ENCODE results near the gene RAP1GAP.

The RAP1GAP gene

DNA sequence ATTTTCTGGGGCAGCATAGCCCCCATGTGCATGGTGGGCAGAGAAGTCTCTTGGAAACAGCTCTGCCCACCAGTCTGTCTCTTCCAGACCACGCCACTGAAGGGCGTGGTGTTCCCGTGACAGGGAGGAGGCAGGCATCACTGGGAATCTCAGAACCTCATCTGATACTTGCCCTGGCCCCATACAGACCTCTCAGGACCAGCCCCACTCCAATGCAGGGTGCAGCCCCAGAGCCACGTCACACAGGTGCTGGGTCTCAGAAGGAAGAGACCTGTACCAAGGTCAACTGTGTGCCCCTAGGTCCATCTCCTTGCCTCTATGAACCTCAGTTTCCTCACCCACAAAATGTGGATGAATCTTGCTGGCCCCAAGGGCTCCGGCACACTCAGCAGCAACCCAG lies 7.3 kb downstream of the RAP1GAP start:
- FAIRE-seq: no peak

GRCh38 chr1:21659924-21660326 lies 9.2 kb downstream of the RAP1GAP start:
- no peak for FAIRE-seq

- no peak for FAIRE-seq
Observed at GRCh38 chr1:21659099-21659923, 9.8 kb downstream of the RAP1GAP start.

DNA sequence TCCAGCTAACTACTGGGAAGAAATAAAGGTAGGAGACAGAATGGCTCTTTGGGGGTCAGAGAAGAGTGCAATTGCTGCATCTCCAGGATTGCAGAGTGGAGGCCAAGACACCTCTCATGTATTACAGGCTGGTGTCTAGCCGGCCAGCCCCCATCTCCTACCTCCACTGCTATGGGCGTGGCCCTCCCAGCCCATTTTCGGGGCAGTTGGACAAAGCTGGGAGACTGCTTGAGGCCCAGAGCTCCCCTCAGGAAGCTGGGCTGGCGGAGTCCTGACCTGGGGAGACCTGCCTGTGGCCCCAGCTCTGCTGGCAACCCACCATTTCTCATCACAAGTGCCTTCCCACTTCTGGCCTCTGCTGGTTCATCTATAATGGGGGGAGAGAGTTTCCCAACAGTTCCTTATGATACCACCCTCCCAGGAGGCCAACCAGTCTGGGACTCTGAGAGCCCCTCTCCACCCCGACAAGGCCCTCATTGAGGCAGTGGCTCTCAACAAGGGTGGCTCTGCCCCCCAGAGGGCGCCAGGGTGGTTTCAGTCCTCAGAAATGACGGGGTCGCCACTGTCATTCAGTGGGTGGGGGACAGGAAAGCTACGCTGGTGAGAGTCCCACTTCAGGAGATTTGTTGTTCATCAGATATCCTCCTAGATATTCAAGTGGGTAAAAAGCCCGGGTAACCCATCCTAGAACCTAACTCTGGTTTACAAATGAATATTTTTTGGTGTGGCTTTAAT lies 11.5 kb downstream of the RAP1GAP start:
- no peak for FAIRE-seq

DNA sequence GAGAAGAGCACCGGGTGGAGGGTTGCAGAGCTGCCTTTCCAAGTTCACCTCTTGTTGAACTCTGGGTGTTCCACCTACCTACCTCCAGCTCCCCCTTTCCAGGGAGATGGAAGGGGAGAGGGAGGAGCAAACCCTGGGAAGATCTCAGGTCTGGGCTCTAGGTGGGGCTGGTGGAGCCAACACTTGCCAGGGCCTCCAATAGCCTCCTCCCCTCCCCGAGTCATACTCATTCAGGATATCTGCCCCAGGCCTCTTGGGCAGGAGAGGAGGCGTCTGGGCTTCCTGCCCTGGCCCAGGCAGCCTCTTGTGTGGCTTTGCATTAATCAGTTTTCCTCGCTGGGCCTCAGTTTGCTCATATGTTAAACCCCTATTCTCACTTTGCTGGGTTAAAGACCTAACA lies 13.4 kb downstream of the RAP1GAP start:
- no peak for FAIRE-seq

DNA sequence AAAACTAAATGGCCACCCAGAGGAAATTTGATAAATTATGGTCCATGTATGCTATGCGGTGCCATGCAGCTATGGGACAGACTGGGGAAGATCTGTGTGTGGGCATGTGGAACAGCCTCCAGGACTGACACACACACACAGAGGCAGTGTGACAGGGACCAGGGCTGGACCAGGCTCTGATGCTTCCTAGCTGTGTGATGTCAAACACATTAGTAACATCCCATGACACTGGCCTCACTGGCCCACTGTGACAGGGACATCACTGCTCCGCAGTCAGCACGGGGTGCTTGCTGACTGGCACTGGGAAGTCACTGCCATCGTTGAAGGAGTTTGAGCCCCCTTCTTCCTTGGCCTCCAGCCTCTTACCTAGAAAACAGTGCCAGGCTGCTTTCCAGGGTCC lies 13.9 kb downstream of the RAP1GAP start:
- no peak for FAIRE-seq

DNA sequence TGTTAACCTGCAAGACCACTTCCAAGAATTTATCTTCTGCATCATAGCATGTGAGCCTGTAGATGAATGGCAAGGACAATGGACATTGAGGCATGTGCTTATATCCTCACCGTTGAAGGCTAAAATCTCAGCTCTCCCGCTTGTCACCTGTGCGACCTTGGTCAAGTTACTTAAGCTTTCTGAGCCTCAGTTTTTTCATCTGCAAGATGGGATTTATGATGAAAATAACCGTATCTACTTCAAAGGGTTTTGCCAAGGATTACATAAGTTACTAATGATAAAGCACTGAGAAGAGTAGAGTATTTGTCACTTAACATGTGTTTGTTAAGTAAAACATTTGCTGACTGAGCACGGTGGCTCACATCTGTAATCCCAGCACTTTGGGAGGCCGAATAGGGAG lies 14.9 kb downstream of the RAP1GAP start:
- no peak for FAIRE-seq

DNA sequence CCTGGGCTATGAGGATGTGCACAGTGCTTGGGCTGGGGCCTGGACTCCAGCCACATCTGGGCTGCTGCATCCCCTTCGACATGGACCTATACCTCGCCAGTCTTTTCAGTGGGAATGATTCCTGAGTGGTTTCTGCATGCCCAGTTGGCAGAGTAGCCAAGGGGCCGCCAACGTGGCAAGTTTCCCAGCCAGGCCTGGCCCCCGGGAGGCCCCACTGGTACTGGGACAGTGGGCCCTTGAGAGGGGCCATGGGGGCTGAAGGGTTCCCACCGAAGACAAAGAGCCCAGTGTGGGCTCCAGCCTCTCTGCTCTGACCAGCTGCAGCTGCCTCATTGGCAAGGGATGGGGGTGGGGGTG lies 15.4 kb downstream of the RAP1GAP start:
- FAIRE-seq: no peak

GRCh38 chr1:21652937-21653743 lies 16.0 kb downstream of the RAP1GAP start:
- FAIRE-seq: no peak

DNA sequence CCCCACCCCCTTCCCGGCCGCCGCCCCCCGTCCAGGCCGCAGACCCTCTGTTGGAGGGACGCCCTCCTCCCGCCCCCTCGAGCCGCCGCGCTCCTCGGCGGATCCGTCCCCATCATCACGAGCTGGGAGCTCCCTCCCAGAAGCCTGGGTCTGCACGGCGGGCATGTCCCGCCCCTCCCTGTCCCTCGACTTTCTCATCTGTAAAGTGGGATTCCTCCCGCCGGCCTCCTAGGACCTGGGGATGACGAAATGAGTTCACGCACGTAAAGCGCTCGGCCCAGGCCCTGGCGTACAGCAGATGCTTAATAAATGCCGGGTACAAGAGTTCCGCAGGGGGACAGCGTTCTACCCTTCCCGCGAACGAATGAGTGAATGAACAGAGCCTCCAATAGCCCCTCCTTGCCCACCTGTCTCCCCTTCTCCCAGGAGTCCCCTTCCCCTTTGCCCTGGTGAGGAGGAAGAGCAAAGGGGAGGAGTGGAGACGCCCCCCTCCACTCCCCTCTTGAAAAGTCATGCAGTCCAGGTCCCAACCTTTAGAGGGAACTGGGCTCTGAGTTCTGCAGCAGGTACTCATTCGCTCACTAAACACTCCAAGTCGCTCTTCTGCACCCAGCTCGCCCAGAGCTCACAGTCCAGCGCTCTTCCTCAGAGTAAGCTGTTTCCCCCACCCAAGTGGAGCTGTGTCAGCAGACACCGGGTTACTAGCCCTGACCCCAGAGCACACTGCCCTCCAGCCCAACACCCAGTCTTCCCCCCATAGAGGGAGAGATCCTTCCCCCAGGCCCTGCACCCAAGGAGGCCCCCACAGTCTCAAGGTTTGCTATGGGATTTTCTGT lies 16.8 kb downstream of the RAP1GAP start:
- no peak for FAIRE-seq

DNA sequence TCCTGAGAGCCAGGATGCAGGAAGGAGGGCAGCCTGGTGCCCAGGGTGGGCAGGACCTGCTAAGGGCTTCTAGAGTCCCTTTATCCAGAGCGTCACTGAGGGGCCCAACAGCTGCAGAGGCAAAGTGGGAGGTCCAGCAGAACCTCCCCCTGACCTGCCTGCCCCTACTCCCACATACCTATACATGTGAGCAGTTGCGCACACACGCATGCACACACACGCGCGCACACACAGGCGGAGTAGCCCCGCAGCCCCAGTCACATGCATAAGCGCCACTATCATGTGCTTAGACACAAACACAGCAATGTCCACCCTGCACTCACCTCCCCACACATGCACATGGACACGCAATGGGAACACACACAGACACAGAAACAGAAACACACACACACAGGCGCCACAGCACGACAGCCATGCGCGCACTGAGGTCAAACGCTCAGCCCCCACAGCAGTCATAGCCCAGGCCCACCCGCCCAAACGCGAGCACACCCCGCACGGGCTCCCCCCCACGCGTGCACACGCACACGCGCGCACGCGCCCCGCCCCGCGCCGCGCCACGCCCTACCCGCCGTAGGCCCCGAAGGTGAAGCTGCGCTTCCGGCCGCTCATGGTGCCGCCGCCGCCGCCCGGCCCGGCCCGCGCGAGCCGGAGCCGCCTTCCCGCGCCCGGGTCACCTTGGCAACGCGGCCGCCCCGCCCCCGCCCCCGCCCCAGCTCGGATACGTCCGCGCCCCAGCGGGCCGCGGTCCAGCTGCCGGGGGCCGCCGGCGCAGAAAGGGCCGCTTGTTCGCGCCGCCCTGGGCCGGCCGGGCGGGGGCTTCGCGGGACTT lies 17.7 kb downstream of the RAP1GAP start:
- FAIRE-seq: no peak

GRCh38 chr1:21650400-21650799 lies 18.8 kb downstream of the RAP1GAP start:
- FAIRE-seq: no peak

DNA sequence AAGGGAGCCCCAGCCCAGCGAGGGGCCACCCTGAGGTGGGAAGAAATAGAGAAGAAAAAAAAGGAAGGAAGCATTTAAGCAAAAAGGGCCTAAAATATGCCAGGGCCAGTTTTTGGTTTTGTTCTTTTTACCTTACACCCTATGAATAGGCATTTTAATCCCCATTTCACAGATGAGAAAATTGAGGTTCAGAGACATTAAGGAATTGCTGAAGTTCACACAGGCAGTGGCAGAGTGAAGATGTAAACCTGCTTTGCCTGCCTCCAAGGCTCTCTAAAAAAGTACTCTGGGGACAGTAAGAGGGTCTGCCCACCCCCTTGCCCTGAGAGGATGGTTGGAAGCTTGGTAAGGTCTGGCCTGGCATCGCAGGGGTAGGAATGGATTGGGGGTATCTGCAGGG lies 19.8 kb downstream of the RAP1GAP start:
- no peak for FAIRE-seq

DNA sequence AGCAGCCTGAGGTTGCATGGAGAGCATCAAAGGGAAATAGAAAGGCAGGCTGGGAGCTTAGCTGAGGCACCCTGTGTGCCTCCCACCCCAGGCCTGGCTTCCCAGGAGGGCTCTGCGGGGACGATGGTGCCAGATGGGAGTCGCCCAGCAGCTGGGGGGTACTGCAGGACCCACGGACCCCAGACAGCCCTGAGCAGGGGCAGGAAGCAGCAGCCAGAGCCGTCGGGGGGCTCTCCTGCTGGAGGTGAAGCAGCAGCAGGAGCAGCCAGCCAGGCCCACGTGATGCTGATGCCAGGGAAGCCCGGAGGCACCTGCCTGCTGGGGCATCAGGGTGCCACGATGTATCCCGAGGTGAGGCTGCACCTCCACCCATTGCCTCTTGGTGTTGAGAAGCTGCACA lies 20.4 kb downstream of the RAP1GAP start:
- FAIRE-seq: no peak

DNA sequence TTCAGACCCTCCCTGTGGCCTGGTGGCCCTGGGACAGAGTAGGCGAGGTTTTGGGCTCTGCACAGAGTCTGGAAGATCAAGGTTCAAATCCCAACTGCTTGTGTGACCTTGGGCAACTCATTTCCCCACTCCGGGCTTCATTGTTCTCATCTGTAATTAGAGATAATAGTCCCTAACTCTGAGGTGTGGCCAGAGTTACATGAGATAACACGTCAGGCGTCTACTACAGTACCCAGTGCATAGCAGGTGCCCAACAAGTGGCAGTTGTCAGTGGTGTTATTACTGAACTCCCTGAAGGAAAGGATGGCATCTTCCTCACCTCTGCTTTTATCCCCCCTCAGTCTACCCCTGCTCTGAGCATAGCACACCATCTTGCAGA lies 20.8 kb downstream of the RAP1GAP start:
- FAIRE-seq: no peak

DNA sequence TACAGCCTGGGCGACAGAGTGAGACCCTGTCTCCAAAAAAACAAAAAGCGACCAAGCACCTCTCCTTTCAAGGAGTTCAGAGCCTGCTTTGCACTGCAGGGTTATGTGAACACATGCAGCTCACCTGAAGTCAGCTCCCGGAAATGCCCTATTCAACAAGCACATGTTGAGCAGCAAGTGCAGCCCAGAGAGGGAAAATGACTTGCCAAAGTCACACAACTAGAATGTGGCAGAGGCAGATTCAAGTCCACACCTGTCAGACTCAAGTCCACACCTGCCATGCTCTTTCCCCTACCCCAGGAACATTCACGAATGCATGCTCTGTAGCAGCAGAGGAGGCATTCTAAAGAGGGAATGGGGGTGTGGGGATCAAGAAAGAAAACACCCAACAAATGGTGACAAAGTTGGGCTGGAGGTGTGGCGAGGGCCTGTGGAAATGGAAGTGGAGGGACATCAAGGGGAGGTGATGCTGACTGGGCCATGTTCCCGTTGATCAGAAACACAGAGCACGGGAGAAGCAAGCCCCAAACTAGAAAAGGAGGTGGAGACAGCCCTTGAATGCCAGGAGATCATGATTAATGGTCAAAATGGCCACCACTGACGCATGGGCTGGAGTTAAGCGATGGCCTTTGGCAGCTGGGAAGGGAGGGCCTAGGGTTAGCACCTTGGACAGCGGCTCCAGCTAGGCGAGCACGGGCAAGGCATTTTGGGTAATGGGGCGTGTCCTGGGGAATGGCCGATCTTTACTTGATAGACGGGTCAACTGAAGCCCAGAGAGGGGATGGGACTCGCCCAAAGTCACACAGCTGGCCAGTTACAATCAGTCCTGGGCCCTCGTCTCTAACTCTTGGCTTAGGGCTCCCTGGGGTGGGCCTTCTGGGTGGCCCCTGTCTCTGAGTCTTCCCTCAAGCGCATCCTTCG lies 21.5 kb downstream of the RAP1GAP start:
- no peak for FAIRE-seq

GRCh38 chr1:21645550-21645949 lies 23.6 kb downstream of the RAP1GAP start:
- FAIRE-seq: no peak

GRCh38 chr1:21644906-21645305 lies 24.3 kb downstream of the RAP1GAP start:
- no peak for FAIRE-seq

- no peak for FAIRE-seq
Observed at GRCh38 chr1:21644348-21644747, 24.8 kb downstream of the RAP1GAP start.

GRCh38 chr1:21643624-21644023 lies 25.5 kb downstream of the RAP1GAP start:
- FAIRE-seq: no peak

All from A204.1 (cell line).